ENCODE results near the gene ARHGAP8. TPM values are rescaled to one million over a fixed set of nuclear protein-coding genes. Genes with fewer than 3 reads are reported as not detected.
A peak's percentile ranks its signal among the peaks of the same experiment; 100 is the strongest.

ARHGAP8 gene
- total RNA-seq, 1 donor from 2014 or later = not detected

GRCh38 chr22:44734278-44734677 is 18.1 kb upstream of the ARHGAP8 start:
- peaks cover 54% of the 10 kb centered on the region for H3K27me3 ChIP-seq (ENCODE audit: low read depth)

GRCh38 chr22:44734801-44735517 is 17.4 kb upstream of the ARHGAP8 start:
- Histone ChIP-seq H3K4me1 (peaks cover 4% of the 10 kb centered on the region), H3K4me3 (no peak overlapping the region), H3K27ac (replicated peaks) (no peak overlapping the region), H3K36me3 (no peaks in the 10 kb centered on the region), H3K9me3 (replicated peaks) (no peaks in the 10 kb centered on the region), H3K27me3 (ENCODE audit: low read depth) (peaks cover 61% of the 10 kb centered on the region)
- TF ChIP-seq CTCF (IDR thresholded peaks at IDR 0.05; ENCODE audit: borderline replicate concordance) = no peak
- intact Hi-C loops (cut with micrococcal nuclease) = no loop called here
- DNase-seq = no peak

More at GRCh38 chr22:44734278-44734677, 18.1 kb upstream of the ARHGAP8 start:
- Histone ChIP-seq H3K9me3 (replicated peaks) (no peaks in the 10 kb centered on the region), H3K36me3 (no peaks in the 10 kb centered on the region), H3K27ac (replicated peaks) (no peak overlapping the region), H3K4me3 (no peak overlapping the region), H3K4me1 (peaks cover 11% of the 10 kb centered on the region)
- DNase-seq = no peak
- TF ChIP-seq CTCF (IDR thresholded peaks at IDR 0.05; ENCODE audit: borderline replicate concordance) = no peak
- intact Hi-C loops (cut with micrococcal nuclease) = no loop called here

- Histone ChIP-seq H3K4me1 (peaks cover 3% of the 10 kb centered on the region), H3K4me3 (no peak overlapping the region), H3K9me3 (replicated peaks) (no peaks in the 10 kb centered on the region), H3K36me3 (no peaks in the 10 kb centered on the region), H3K27me3 (ENCODE audit: low read depth) (peaks cover 61% of the 10 kb centered on the region), H3K27ac (replicated peaks) (no peak overlapping the region)
- peak; percentile 99 for TF ChIP-seq CTCF (IDR thresholded peaks at IDR 0.05; ENCODE audit: borderline replicate concordance)
- intact Hi-C loops (cut with micrococcal nuclease) = loop anchor here (2.0 kb wide), 1 partner anchor 41 kb away; no protein-coding TSS in a partner anchor
- peak; percentile 74 for DNase-seq
Observed at GRCh38 chr22:44735518-44736428, 16.6 kb upstream of the ARHGAP8 start.

GRCh38 chr22:44736581-44737405 is 15.6 kb upstream of the ARHGAP8 start:
- Histone ChIP-seq H3K36me3 (no peaks in the 10 kb centered on the region), H3K4me1 (peaks cover 3% of the 10 kb centered on the region), H3K4me3 (no peak overlapping the region), H3K9me3 (replicated peaks) (no peaks in the 10 kb centered on the region), H3K27me3 (ENCODE audit: low read depth) (peaks cover 67% of the 10 kb centered on the region), H3K27ac (replicated peaks) (no peak overlapping the region)
- no peak for TF ChIP-seq CTCF (IDR thresholded peaks at IDR 0.05; ENCODE audit: borderline replicate concordance)
- intact Hi-C loops (cut with micrococcal nuclease) = loop anchor here (2.0 kb wide), 1 partner anchor 42 kb away; no protein-coding TSS in a partner anchor
- DNase-seq = no peak
